Neutrophil (primary cell): ENCODE data around the gene ZNF367.
"Not testable (repeated sequence)": the region's sequence is repeated elsewhere in the genome, so short reads cannot be mapped to it uniquely, and the experiment has no call there.

Source experiments
- H3K27ac ChIP-seq: fragments of 200-600 bp; sonication (generic); 2 replicates; pipeline ENCODE4 v1.5.1; 2016; ENCODE audit warnings: mild to moderate bottlenecking, moderate library complexity
- H3K27me3 ChIP-seq: fragments of 200-600 bp; sonication (generic); 2 replicates; pipeline ENCODE4 v1.6.0; 2016; ENCODE audit warnings: mild to moderate bottlenecking
- H3K36me3 ChIP-seq: fragments of 200-600 bp; sonication (generic); 2 replicates; pipeline ENCODE4 v1.5.1; 2017
- H3K4me1 ChIP-seq, 2 experiments: fragments of 200-600 bp in 1 of 2; sonication (generic) in 1 of 2; 1 replicate in 1 of 2; 2 replicates in 1 of 2; pipeline versions ENCODE4 v1.5.1 to v1.6.1; 2013 to 2016; ENCODE audit warnings: low read depth in 1 of 2, low read length in 1 of 2, mild to moderate bottlenecking in 1 of 2, moderate library complexity in 1 of 2; ENCODE audit not compliant: control insufficient read depth in 1 of 2, insufficient read depth in 1 of 2
- H3K4me3 ChIP-seq, 2 experiments: fragments of 200-600 bp in 1 of 2; sonication (generic) in 1 of 2; 1 replicate in 1 of 2; 2 replicates in 1 of 2; pipeline ENCODE4 v1.5.1; 2013 to 2016; ENCODE audit warnings: low read depth in 1 of 2, low read length in 1 of 2, mild to moderate bottlenecking in 1 of 2, moderate library complexity in 1 of 2
- H3K9me3 ChIP-seq: fragments of 200-600 bp; sonication (generic); 2 replicates; pipeline ENCODE4 v1.5.1; 2016
- CTCF ChIP-seq: fragments of 200-600 bp; sonication (generic); IDR thresholded peaks from 2 replicates; pipeline ENCODE4 v1.5.1; 2016; ENCODE audit warnings: antibody characterized with exemption

Gene ZNF367

GRCh38 chr9:96363175-96363967, 54.8 kb downstream of the ZNF367 start:
- H3K4me3 ChIP-seq: no peak overlapping the region
- no peak for TF ChIP-seq CTCF
- H3K9me3 ChIP-seq: no peaks in the 10 kb centered on the region
- no peaks in the 10 kb centered on the region for H3K4me1 ChIP-seq
- peaks cover 21% of the 10 kb centered on the region for H3K36me3 ChIP-seq
- H3K27me3 ChIP-seq: no peaks in the 10 kb centered on the region
- no peak overlapping the region for H3K27ac ChIP-seq

- not testable (repeated sequence) for H3K9me3 ChIP-seq, H3K4me1 ChIP-seq, H3K27me3 ChIP-seq, H3K4me3 ChIP-seq, H3K27ac ChIP-seq
- H3K36me3 ChIP-seq: peaks cover 21% of the 10 kb centered on the region
Measured at GRCh38 chr9:96362119-96362518, 56.1 kb downstream of the ZNF367 start.

DNA sequence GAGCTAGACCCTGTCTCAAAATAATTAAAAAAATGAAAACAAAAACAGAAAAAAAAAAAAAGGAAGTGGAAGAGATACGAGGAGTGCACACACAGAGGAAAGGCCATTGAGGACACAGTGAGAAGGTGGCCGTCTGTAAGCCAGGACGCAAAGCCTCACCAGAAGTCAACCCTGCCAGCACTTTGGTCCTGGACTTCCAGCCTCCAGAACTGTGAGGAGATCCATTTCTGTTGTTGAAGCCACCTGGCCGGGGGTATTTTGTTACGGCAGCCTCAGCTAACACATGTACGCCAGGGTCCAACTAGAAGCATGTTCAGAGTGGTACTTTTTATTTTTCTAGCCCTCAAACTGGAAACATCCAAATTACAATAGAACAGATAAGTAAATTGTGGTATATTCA, 56.5 kb downstream of the ZNF367 start:
- Histone ChIP-seq H3K4me1 (no peaks in the 10 kb centered on the region), H3K27me3 (no peaks in the 10 kb centered on the region), H3K9me3 (no peaks in the 10 kb centered on the region), H3K27ac (no peak overlapping the region), H3K4me3 (no peak overlapping the region), H3K36me3 (peaks cover 24% of the 10 kb centered on the region)
- no peak for TF ChIP-seq CTCF

DNA sequence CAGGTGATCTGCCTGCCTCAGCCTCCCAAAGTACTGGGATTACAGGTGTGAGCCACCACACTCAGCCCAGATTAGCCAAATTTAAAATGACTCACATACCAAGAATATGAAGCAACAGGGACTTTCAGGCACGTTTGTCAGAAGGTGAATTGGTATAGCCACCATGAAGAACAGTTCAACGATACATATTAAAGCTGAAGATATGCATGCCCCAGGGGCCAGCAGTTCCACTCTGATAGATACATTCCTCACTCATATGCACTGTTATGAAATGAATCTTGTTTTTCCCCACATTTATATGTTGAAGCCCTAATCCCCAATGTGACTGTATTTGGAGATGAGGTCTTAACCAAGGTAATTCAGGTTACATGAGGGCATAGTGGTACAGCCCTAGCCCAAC, 57.2 kb downstream of the ZNF367 start:
- Histone ChIP-seq H3K27ac (no peak overlapping the region), H3K27me3 (no peaks in the 10 kb centered on the region), H3K4me1 (no peaks in the 10 kb centered on the region), H3K36me3 (peaks cover 29% of the 10 kb centered on the region), H3K4me3 (no peak overlapping the region), H3K9me3 (no peaks in the 10 kb centered on the region)
- no peak for TF ChIP-seq CTCF

GRCh38 chr9:96360523-96360922, 57.6 kb downstream of the ZNF367 start:
- not testable (repeated sequence) for H3K9me3 ChIP-seq, H3K4me3 ChIP-seq, H3K27me3 ChIP-seq, H3K27ac ChIP-seq, H3K4me1 ChIP-seq
- peaks cover 31% of the 10 kb centered on the region for H3K36me3 ChIP-seq

- no peak for TF ChIP-seq CTCF
- H3K27ac ChIP-seq: no peak overlapping the region
Measured at GRCh38 chr9:96350866-96351265, 67.3 kb downstream of the ZNF367 start.

More at GRCh38 chr9:96350866-96351265, 67.3 kb downstream of the ZNF367 start:
- H3K9me3 ChIP-seq: no peaks in the 10 kb centered on the region
- no peaks in the 10 kb centered on the region for H3K27me3 ChIP-seq
- H3K4me3 ChIP-seq: no peak overlapping the region
- no peaks in the 10 kb centered on the region for H3K4me1 ChIP-seq
- peaks cover 7% of the 10 kb centered on the region for H3K36me3 ChIP-seq
